ENCODE data around the gene FAM3A. TPM values are rescaled to one million over a fixed set of nuclear protein-coding genes. Genes with fewer than 3 reads are reported as not detected.

The FAM3A gene
- total RNA-seq, 1 experiment from 2014 or later = 15.6 TPM

DNA sequence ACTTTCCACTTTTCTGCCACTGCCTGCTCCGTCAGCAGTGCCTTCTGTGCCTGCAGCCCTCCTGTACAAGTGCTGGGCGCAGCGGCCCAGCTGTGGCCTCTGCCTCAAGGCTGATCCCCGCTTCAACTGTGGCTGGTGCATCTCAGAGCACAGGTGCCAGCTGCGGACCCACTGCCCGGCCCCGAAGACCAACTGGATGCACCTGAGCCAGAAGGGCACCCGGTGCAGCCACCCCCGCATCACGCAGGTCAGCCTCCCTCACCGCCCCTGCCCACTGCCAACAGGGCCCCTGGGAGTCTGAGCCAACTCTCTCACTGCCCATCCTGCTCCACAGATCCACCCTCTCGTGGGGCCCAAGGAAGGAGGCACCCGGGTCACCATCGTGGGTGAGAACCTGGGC is 50.4 kb downstream of the FAM3A start:
- Histone ChIP-seq H3K4me3 (replicated peaks in 1 of 2; ENCODE audit: low read depth in 1 of 2, low read length in 2 of 2) (no peak overlapping the region), H3K27ac (ENCODE audit: low read depth, low read length) (no peak overlapping the region), H3K27me3 (ENCODE audit: insufficient read depth, low read length) (no peaks in the 10 kb centered on the region), H3K9me3 (ENCODE audit: control insufficient read depth in 1 of 2, insufficient read depth in 1 of 2, low read depth in 1 of 2, low read length in 2 of 2) (no peaks in the 10 kb centered on the region), H3K4me2 (ENCODE audit: low read length) (no peak overlapping the region), H3K4me1 (ENCODE audit: control insufficient read depth in 1 of 2, insufficient read depth in 2 of 2, low read length in 2 of 2) (no peaks in the 10 kb centered on the region), H2AFZ (ENCODE audit: low read depth, low read length, poor library complexity, severe bottlenecking) (no peak overlapping the region), H3K36me3 (ENCODE audit: control insufficient read depth in 1 of 2, insufficient read depth in 2 of 2, low read length in 2 of 2) (peaks cover 2 to 4% of the 10 kb centered on the region in 2 experiments; a peak in 1 of 4 replicates), H4K20me1 (ENCODE audit: insufficient read depth) (no peaks in the 10 kb centered on the region), H3K9ac (ENCODE audit: low read length) (no peak overlapping the region), H3K9me2 (ENCODE audit: insufficient read depth) (no peaks in the 10 kb centered on the region), H3K79me2 (ENCODE audit: insufficient read depth, low read length) (peaks cover 4% of the 10 kb centered on the region; the same call in 1 of the 2 replicates)
- DNase-seq (ENCODE audit: low read depth, low spot score) (no peak), ATAC-seq (no peak)
- intact Hi-C loops (cut with micrococcal nuclease) = no loop called here
- no TSS peak for BruUV-seq (replicated peaks)
- TF ChIP-seq JUND (IDR thresholded peaks at IDR 0.05) = no peak
- TF ChIP-seq RAD21 (IDR thresholded peaks at IDR 0.05; ENCODE audit: low read depth) = no peak
- TF ChIP-seq FOSL1 (IDR thresholded peaks at IDR 0.05; ENCODE audit: low read depth) = no peak
- TF ChIP-seq EZH2 (IDR thresholded peaks at IDR 0.05) = no peak
- TF ChIP-seq YY1 (IDR thresholded peaks at IDR 0.05; ENCODE audit: extremely low read depth, insufficient replicate concordance, low read depth, low read length) = no peak
- no peak for TF ChIP-seq POLR2A (IDR thresholded peaks at IDR 0.05; ENCODE audit: borderline replicate concordance, extremely low read depth, insufficient read depth, insufficient read length)
- no peak for TF ChIP-seq EGR1 (IDR thresholded peaks at IDR 0.05; ENCODE audit: low read depth)
- TF ChIP-seq, protein P1, sequence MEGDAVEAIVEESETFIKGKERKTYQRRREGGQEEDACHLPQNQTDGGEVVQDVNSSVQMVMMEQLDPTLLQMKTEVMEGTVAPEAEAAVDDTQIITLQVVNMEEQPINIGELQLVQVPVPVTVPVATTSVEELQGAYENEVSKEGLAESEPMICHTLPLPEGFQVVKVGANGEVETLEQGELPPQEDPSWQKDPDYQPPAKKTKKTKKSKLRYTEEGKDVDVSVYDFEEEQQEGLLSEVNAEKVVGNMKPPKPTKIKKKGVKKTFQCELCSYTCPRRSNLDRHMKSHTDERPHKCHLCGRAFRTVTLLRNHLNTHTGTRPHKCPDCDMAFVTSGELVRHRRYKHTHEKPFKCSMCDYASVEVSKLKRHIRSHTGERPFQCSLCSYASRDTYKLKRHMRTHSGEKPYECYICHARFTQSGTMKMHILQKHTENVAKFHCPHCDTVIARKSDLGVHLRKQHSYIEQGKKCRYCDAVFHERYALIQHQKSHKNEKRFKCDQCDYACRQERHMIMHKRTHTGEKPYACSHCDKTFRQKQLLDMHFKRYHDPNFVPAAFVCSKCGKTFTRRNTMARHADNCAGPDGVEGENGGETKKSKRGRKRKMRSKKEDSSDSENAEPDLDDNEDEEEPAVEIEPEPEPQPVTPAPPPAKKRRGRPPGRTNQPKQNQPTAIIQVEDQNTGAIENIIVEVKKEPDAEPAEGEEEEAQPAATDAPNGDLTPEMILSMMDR (IDR thresholded peaks at IDR 0.05 in 2 of 3, conservative IDR thresholded peaks at IDR 0.05 in 1 of 3; ENCODE audit: borderline replicate concordance in 1 of 3, insufficient read depth in 1 of 3, low read depth in 2 of 3, low read length in 2 of 3) = no peak
- CTCF ChIA-PET = no interaction called here
- RAD21 ChIA-PET (ENCODE audit: low non-redundant PET in 1 of 2, low total read pairs in 2 of 2, uncharacterized antibody in 2 of 2, unreplicated experiment in 2 of 2) = no interaction called here
- POLR2A ChIA-PET = no interaction called here

DNA sequence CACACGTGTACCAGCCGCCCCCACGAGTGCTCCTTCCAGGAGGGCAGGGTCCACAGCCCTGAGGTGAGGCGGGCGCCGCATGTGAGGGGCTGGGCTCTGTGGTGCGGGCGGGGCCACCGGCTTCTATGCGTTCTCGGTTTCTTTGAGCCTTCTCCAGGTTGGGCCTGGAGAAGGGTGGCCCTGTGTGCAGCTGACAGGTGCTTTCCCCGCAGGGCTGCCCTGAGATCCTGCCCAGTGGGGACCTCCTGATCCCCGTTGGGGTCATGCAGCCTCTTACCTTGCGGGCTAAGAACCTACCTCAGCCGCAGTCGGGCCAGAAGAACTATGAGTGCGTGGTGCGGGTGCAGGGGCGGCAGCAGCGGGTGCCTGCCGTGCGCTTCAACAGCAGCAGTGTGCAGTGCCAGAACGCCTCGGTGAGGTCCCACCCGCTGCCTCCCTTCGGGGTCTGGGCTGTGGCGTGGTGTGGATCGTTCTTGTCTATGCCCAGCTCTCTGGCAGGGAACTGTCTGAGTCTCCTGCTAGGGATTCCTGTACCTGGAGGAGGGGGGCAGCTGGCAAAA is 51.1 kb downstream of the FAM3A start:
- H3K79me2 ChIP-seq (ENCODE audit: insufficient read depth, low read length) = peaks cover 9% of the 10 kb centered on the region
- TF ChIP-seq SIN3A (IDR thresholded peaks at IDR 0.05; ENCODE audit: low read depth) (no peak), EZH2phosphoT487 (IDR thresholded peaks at IDR 0.05; ENCODE audit: borderline replicate concordance) (no peak), SP1 (IDR thresholded peaks at IDR 0.05; ENCODE audit: low read depth) (no peak), SRF (IDR thresholded peaks at IDR 0.05; ENCODE audit: low read depth) (no peak), JUND (IDR thresholded peaks at IDR 0.05) (no peak), TCF7L2 (IDR thresholded peaks at IDR 0.05; ENCODE audit: borderline replicate concordance, extremely low read depth, insufficient read depth, insufficient read length) (no peak), POLR2A (IDR thresholded peaks at IDR 0.05; ENCODE audit: borderline replicate concordance, extremely low read depth, insufficient read depth, insufficient read length) (no peak), EGR1 (IDR thresholded peaks at IDR 0.05; ENCODE audit: low read depth) (no peak), FOSL1 (IDR thresholded peaks at IDR 0.05; ENCODE audit: low read depth) (no peak), ZFX (IDR thresholded peaks at IDR 0.05) (no peak)
- TF ChIP-seq, protein P2, sequence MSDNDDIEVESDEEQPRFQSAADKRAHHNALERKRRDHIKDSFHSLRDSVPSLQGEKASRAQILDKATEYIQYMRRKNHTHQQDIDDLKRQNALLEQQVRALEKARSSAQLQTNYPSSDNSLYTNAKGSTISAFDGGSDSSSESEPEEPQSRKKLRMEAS (IDR thresholded peaks at IDR 0.05) = no peak
- TF ChIP-seq, protein P3, sequence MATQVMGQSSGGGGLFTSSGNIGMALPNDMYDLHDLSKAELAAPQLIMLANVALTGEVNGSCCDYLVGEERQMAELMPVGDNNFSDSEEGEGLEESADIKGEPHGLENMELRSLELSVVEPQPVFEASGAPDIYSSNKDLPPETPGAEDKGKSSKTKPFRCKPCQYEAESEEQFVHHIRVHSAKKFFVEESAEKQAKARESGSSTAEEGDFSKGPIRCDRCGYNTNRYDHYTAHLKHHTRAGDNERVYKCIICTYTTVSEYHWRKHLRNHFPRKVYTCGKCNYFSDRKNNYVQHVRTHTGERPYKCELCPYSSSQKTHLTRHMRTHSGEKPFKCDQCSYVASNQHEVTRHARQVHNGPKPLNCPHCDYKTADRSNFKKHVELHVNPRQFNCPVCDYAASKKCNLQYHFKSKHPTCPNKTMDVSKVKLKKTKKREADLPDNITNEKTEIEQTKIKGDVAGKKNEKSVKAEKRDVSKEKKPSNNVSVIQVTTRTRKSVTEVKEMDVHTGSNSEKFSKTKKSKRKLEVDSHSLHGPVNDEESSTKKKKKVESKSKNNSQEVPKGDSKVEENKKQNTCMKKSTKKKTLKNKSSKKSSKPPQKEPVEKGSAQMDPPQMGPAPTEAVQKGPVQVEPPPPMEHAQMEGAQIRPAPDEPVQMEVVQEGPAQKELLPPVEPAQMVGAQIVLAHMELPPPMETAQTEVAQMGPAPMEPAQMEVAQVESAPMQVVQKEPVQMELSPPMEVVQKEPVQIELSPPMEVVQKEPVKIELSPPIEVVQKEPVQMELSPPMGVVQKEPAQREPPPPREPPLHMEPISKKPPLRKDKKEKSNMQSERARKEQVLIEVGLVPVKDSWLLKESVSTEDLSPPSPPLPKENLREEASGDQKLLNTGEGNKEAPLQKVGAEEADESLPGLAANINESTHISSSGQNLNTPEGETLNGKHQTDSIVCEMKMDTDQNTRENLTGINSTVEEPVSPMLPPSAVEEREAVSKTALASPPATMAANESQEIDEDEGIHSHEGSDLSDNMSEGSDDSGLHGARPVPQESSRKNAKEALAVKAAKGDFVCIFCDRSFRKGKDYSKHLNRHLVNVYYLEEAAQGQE (IDR thresholded peaks at IDR 0.05; ENCODE audit: low read depth) = no peak

More for the DNA sequence above, 51.1 kb downstream of the FAM3A start:
- POLR2A ChIA-PET = no interaction called here
- no peak overlapping the region for H3K4me3 ChIP-seq (replicated peaks in 1 of 2; ENCODE audit: low read depth in 1 of 2, low read length in 2 of 2)
- no peak for ATAC-seq
- H4K20me1 ChIP-seq (ENCODE audit: insufficient read depth) = no peaks in the 10 kb centered on the region
- H3K9me3 ChIP-seq (ENCODE audit: control insufficient read depth in 1 of 2, insufficient read depth in 1 of 2, low read depth in 1 of 2, low read length in 2 of 2) = no peaks in the 10 kb centered on the region
- no peaks in the 10 kb centered on the region for H3K9me2 ChIP-seq (ENCODE audit: insufficient read depth)
- CTCF ChIA-PET = no interaction called here
- H3K36me3 ChIP-seq (ENCODE audit: control insufficient read depth in 1 of 2, insufficient read depth in 2 of 2, low read length in 2 of 2) = peaks cover 2 to 4% of the 10 kb centered on the region in 2 experiments; a peak in 1 of 4 replicates
- BruUV-seq (replicated peaks) = no TSS peak
- no peaks in the 10 kb centered on the region for H3K4me1 ChIP-seq (ENCODE audit: control insufficient read depth in 1 of 2, insufficient read depth in 2 of 2, low read length in 2 of 2)
- no peak overlapping the region for H3K4me2 ChIP-seq (ENCODE audit: low read length)
- no peak overlapping the region for H3K9ac ChIP-seq (ENCODE audit: low read length)
- no peak overlapping the region for H2AFZ ChIP-seq (ENCODE audit: low read depth, low read length, poor library complexity, severe bottlenecking)
- intact Hi-C loops (cut with micrococcal nuclease) = no loop called here
- no peak overlapping the region for H3K27ac ChIP-seq (ENCODE audit: low read depth, low read length)
- no peak for DNase-seq (ENCODE audit: low read depth, low spot score)
- no peaks in the 10 kb centered on the region for H3K27me3 ChIP-seq (ENCODE audit: insufficient read depth, low read length)
- RAD21 ChIA-PET (ENCODE audit: low non-redundant PET in 1 of 2, low total read pairs in 2 of 2, uncharacterized antibody in 2 of 2, unreplicated experiment in 2 of 2) = no interaction called here
